A673 (cell line): ENCODE results near the gene EPHX1. TPM values are rescaled to one million over a fixed set of nuclear protein-coding genes. Genes with fewer than 3 reads are reported as not detected.

Experiments
- BruUV-seq: library from RNA; stranded (reverse); fragments of 400-500 nt; replicated peaks from 2 replicates; lab custom pipeline; 2021; lab: Mats Ljungman, UMichigan
- CTCF ChIA-PET: fragments of 300-600 bp; sonication (Branson Sonifier 250); formaldehyde crosslinking; loops from one replicate; lab custom pipeline; 2022; ENCODE audit warnings: antibody characterized with exemption; lab: Charles Lee
- POLR2A ChIA-PET: fragments of 300-600 bp; sonication (Branson Sonifier 250); formaldehyde crosslinking; loops from one replicate; lab custom pipeline; 2022; ENCODE audit warnings: antibody characterized with exemption; ENCODE audit not compliant: low non-redundant PET; lab: Charles Lee
- DNase-seq: peaks from one replicate; pipeline ENCODE4 v3.0.0-alpha.2; 2015; ENCODE audit warnings: low spot score
- H3K27ac ChIP-seq: fragments of 200-600 bp; sonication (generic); 2 replicates; pipeline ENCODE4 v1.5.1; 2016; ENCODE audit warnings: mixed run types, low read depth, mild to moderate bottlenecking, mixed read lengths, antibody characterized with exemption, low read length; ENCODE audit not compliant: poor library complexity, severe bottlenecking
- H3K27me3 ChIP-seq: fragments of 200-600 bp; sonication (generic); replicated peaks from 2 replicates; pipeline ENCODE4 v1.6.1; 2017; ENCODE audit warnings: mixed run types, low read depth, mild to moderate bottlenecking, mixed read lengths, antibody characterized with exemption, low read length; ENCODE audit not compliant: insufficient read depth, poor library complexity
- H3K36me3 ChIP-seq: fragments of 200-600 bp; sonication (generic); 2 replicates; pipeline ENCODE4 v1.6.1; 2016; ENCODE audit warnings: mixed run types, mild to moderate bottlenecking, mixed read lengths, antibody characterized with exemption, low read length; ENCODE audit not compliant: insufficient read depth, poor library complexity, severe bottlenecking
- H3K4me1 ChIP-seq: fragments of 200-600 bp; sonication (generic); 2 replicates; pipeline ENCODE4 v1.6.1; 2017; ENCODE audit warnings: mixed run types, mild to moderate bottlenecking, mixed read lengths, antibody characterized with exemption, low read length; ENCODE audit not compliant: insufficient read depth, poor library complexity, severe bottlenecking
- H3K4me3 ChIP-seq: fragments of 200-600 bp; sonication (generic); 2 replicates; pipeline ENCODE4 v1.5.1; 2016; ENCODE audit warnings: low read depth, mixed run types, mild to moderate bottlenecking, mixed read lengths, low read length; ENCODE audit not compliant: poor library complexity, severe bottlenecking
- H3K9me3 ChIP-seq: fragments of 200-600 bp; sonication (generic); 2 replicates; pipeline ENCODE4 v1.6.1; 2016; ENCODE audit warnings: mixed run types, low read depth, mild to moderate bottlenecking, mixed read lengths, antibody characterized with exemption, low read length; ENCODE audit not compliant: poor library complexity, severe bottlenecking
- CTCF ChIP-seq: fragments of 300-800, 200-600 bp; sonication (generic); conservative IDR thresholded peaks from 2 replicates; pipeline ENCODE4 v1.5.1; 2017; ENCODE audit warnings: low read depth, mild to moderate bottlenecking, antibody characterized with exemption, low read length, moderate library complexity, mixed read lengths
- EZH2 ChIP-seq: fragments of 200-600 bp; sonication (generic); IDR thresholded peaks from 2 replicates; pipeline ENCODE4 v1.6.1; 2017; ENCODE audit warnings: borderline replicate concordance, low read depth, mild to moderate bottlenecking, mixed read lengths, antibody characterized with exemption, low read length; ENCODE audit not compliant: poor library complexity, severe bottlenecking
- intact Hi-C: fragments of 100-400 bp; cut with micrococcal nuclease; formaldehyde crosslinking; loops from one replicate; pipeline ENCODE4 v1.10.0; 2022; ENCODE audit not compliant: unreplicated experiment
- total RNA-seq: library from RNA; stranded (reverse); gene quantifications from 2 replicates; pipeline ENCODE4 v1.2.3, GENCODE V29; 2021

EPHX1 gene
- total RNA-seq, 1 experiment from 2014 or later: 22.4 TPM

- no TSS peak for BruUV-seq
- H3K4me3 ChIP-seq: no peak overlapping the region
- H3K27me3 ChIP-seq: no peaks in the 10 kb centered on the region
- intact Hi-C loops: no loop called here
- CTCF ChIA-PET: no interaction called here
- no peak for TF ChIP-seq CTCF
- TF ChIP-seq EZH2: no peak
- no peak for DNase-seq
- no peak overlapping the region for H3K27ac ChIP-seq
- no peaks in the 10 kb centered on the region for H3K36me3 ChIP-seq
- H3K9me3 ChIP-seq: no peaks in the 10 kb centered on the region
- H3K4me1 ChIP-seq: no peaks in the 10 kb centered on the region
- POLR2A ChIA-PET: no interaction called here
Observed at GRCh38 chr1:225890346-225891228, 80.7 kb downstream of the EPHX1 start.

- Histone ChIP-seq H3K36me3 (no peaks in the 10 kb centered on the region), H3K27ac (no peak overlapping the region), H3K4me3 (no peak overlapping the region), H3K27me3 (no peaks in the 10 kb centered on the region), H3K9me3 (no peaks in the 10 kb centered on the region), H3K4me1 (no peaks in the 10 kb centered on the region)
- intact Hi-C loops: no loop called here
- no peak for DNase-seq
- TF ChIP-seq EZH2: no peak
- no peak for TF ChIP-seq CTCF
- ChIA-PET POLR2A (no interaction called here), CTCF (no interaction called here)
- BruUV-seq: no TSS peak
Observed at GRCh38 chr1:225891229-225891972, 81.5 kb downstream of the EPHX1 start.

- DNase-seq: no peak
- no TSS peak for BruUV-seq
- TF ChIP-seq CTCF (no peak), EZH2 (no peak)
- CTCF ChIA-PET: no interaction called here
- H3K27me3 ChIP-seq: no peaks in the 10 kb centered on the region
- no peaks in the 10 kb centered on the region for H3K4me1 ChIP-seq
- no peaks in the 10 kb centered on the region for H3K9me3 ChIP-seq
- no peak overlapping the region for H3K4me3 ChIP-seq
- H3K36me3 ChIP-seq: no peaks in the 10 kb centered on the region
- H3K27ac ChIP-seq: no peak overlapping the region
- intact Hi-C loops: no loop called here
- POLR2A ChIA-PET: no interaction called here
Observed at GRCh38 chr1:225892307-225892706, 82.4 kb downstream of the EPHX1 start.

Other genes with a start within 250 kb of the EPHX1 start
- gene ENAH, start 157.0 kb upstream of the EPHX1 start, total RNA-seq: 171 and 186 TPM in 2 replicates
- 486 and 491 TPM in 2 replicates for gene SRP9, start 32.3 kb upstream of the EPHX1 start, total RNA-seq
- 25.3 and 31.2 TPM in 2 replicates for gene TMEM63A, start 72.3 kb downstream of the EPHX1 start, total RNA-seq
- 0.24 TPM in 1 of 2 replicates, not detected in the other for gene LEFTY1, start 79.0 kb downstream of the EPHX1 start, total RNA-seq
- 49.5 and 52.5 TPM in 2 replicates for gene PYCR2, start 114.1 kb downstream of the EPHX1 start, total RNA-seq
- gene LEFTY2, start 131.1 kb downstream of the EPHX1 start, total RNA-seq: not detected in 2 replicates
- 26.7 and 27.7 TPM in 2 replicates for gene SDE2, start 189.2 kb downstream of the EPHX1 start, total RNA-seq